Activated CD8-positive, alpha-beta memory T cell treated with anti-CD3 and anti-CD28 coated beads, Interleukin-2, amount 10 ng/mL, durations not matched to agents 7 days and 5 days (primary cell): ENCODE results near the gene CD200R1. TPM values are rescaled to one million over a fixed set of nuclear protein-coding genes. Genes with fewer than 3 reads are reported as not detected.
A peak's percentile ranks its signal among the peaks of the same experiment; 100 is the strongest.
"Not testable (repeated sequence)": the region's sequence is repeated elsewhere in the genome, so short reads cannot be mapped to it uniquely, and the experiment has no call there.

Experiments used
- ATAC-seq: fragments of 150-1000 bp; cut with Tn5 transposase; one replicate; pipeline ENCODE4 v1.10.0; 2021; ENCODE audit warnings: moderate library complexity
- CTCF ChIA-PET: fragments of 350-600 bp; sonication (Branson Sonifier 250); formaldehyde crosslinking; loops from one replicate; lab custom pipeline; 2021; ENCODE audit warnings: antibody characterized with exemption; lab: Charles Lee
- DNase-seq: peaks from one replicate; pipeline ENCODE4 v3.0.0-alpha.2; 2020
- H3K27ac Mint-ChIP-seq: one replicate; pipeline ENCODE4 v1.8.0; 2021; ENCODE audit warnings: mild to moderate bottlenecking, mixed read lengths
- H3K27me3 Mint-ChIP-seq: one replicate; pipeline ENCODE4 v1.8.0; 2021; ENCODE audit warnings: mixed read lengths
- H3K36me3 Mint-ChIP-seq: one replicate; pipeline ENCODE4 v1.8.0; 2021; ENCODE audit warnings: mild to moderate bottlenecking, mixed read lengths
- H3K4me1 Mint-ChIP-seq: one replicate; pipeline ENCODE4 v1.8.0; 2021; ENCODE audit warnings: mixed read lengths
- H3K4me3 Mint-ChIP-seq: one replicate; pipeline ENCODE4 v1.8.0; 2021; ENCODE audit warnings: mild to moderate bottlenecking, moderate library complexity, mixed read lengths
- H3K9me3 Mint-ChIP-seq: one replicate; pipeline ENCODE4 v1.8.0; 2022; ENCODE audit warnings: low read depth, mixed read lengths
- total RNA-seq, 2 experiments: library from RNA; stranded (reverse); gene quantifications; one replicate each; pipeline ENCODE4 v1.2.3, GENCODE V29; 2021

CD200R1 gene
- total RNA-seq, 2 experiments from 2014 or later = 9.5 to 11.7 TPM

GRCh38 chr3:112967425-112967824, 7.5 kb downstream of the CD200R1 start:
- DNase-seq (no peak), ATAC-seq (no peak)
- Mint-ChIP-seq H3K27ac (no peak overlapping the region), H3K4me1 (peaks cover 37% of the 10 kb centered on the region), H3K9me3 (peaks cover 18% of the 10 kb centered on the region), H3K36me3 (peaks cover 58% of the 10 kb centered on the region), H3K27me3 (no peaks in the 10 kb centered on the region), H3K4me3 (no peak overlapping the region)
- CTCF ChIA-PET = interaction anchor here (1.7 kb wide), 1 partner anchor 325 kb away, joined by 3 read pairs; no protein-coding TSS in a partner anchor

GRCh38 chr3:112966633-112967032, 8.3 kb downstream of the CD200R1 start:
- CTCF ChIA-PET = interaction anchor here (0.7 to 1.5 kb wide), 3 partner anchors 12 to 232 kb away, joined by 3 to 6 read pairs (median 3); no protein-coding TSS in a partner anchor
- no peak overlapping the region for H3K4me3 Mint-ChIP-seq

GRCh38 chr3:112965656-112966055, 9.2 kb downstream of the CD200R1 start:
- Mint-ChIP-seq H3K27ac (no peak overlapping the region), H3K27me3 (no peaks in the 10 kb centered on the region), H3K4me3 (no peak overlapping the region), H3K4me1 (peaks cover 23% of the 10 kb centered on the region), H3K9me3 (peaks cover 20% of the 10 kb centered on the region), H3K36me3 (peaks cover 62% of the 10 kb centered on the region)
- CTCF ChIA-PET = interaction anchor here (1.5 kb wide), 2 partner anchors 43 to 324 kb away, joined by 3 read pairs; no protein-coding TSS in a partner anchor
- DNase-seq = no peak
- ATAC-seq = no peak

More at GRCh38 chr3:112966633-112967032, 8.3 kb downstream of the CD200R1 start:
- no peak overlapping the region for H3K27ac Mint-ChIP-seq
- H3K36me3 Mint-ChIP-seq = peaks cover 60% of the 10 kb centered on the region
- peaks cover 30% of the 10 kb centered on the region for H3K4me1 Mint-ChIP-seq
- no peak for DNase-seq
- ATAC-seq = no peak
- no peaks in the 10 kb centered on the region for H3K27me3 Mint-ChIP-seq
- H3K9me3 Mint-ChIP-seq = peaks cover 19% of the 10 kb centered on the region

- Mint-ChIP-seq H3K36me3 (peaks cover 57% of the 10 kb centered on the region), H3K9me3 (peaks cover 22% of the 10 kb centered on the region), H3K27me3 (no peaks in the 10 kb centered on the region), H3K4me1 (peaks cover 30% of the 10 kb centered on the region), H3K27ac (no peak overlapping the region), H3K4me3 (no peak overlapping the region)
- CTCF ChIA-PET = no interaction called here
- ATAC-seq (no peak), DNase-seq (no peak)
These were observed 11.2 kb downstream of the CD200R1 start for GRCh38 chr3:112963683-112964082.

- CTCF ChIA-PET = interaction anchor here (1.1 kb wide), 1 partner anchor 14 kb away, joined by 3 read pairs; no protein-coding TSS in a partner anchor
- peaks cover 20% of the 10 kb centered on the region for H3K4me1 Mint-ChIP-seq
- H3K36me3 Mint-ChIP-seq = peaks cover 52% of the 10 kb centered on the region
- H3K27me3 Mint-ChIP-seq = no peaks in the 10 kb centered on the region
- peak overlapping the region; percentile 59 for H3K4me3 Mint-ChIP-seq
- peak overlapping the region; percentile 74 for H3K27ac Mint-ChIP-seq
- DNase-seq (no peak), ATAC-seq (peak; percentile 55)
- peaks cover 23% of the 10 kb centered on the region for H3K9me3 Mint-ChIP-seq
These were observed 15.9 kb downstream of the CD200R1 start for GRCh38 chr3:112958811-112959560.

GRCh38 chr3:112956351-112956750, 18.6 kb downstream of the CD200R1 start:
- peaks cover 14% of the 10 kb centered on the region for H3K9me3 Mint-ChIP-seq
- no peak overlapping the region for H3K4me3 Mint-ChIP-seq
- ATAC-seq (no peak), DNase-seq (no peak)
- peaks cover 20% of the 10 kb centered on the region for H3K4me1 Mint-ChIP-seq
- H3K27ac Mint-ChIP-seq = no peak overlapping the region
- H3K36me3 Mint-ChIP-seq = peaks cover 35% of the 10 kb centered on the region
- no peaks in the 10 kb centered on the region for H3K27me3 Mint-ChIP-seq
- CTCF ChIA-PET = no interaction called here

GRCh38 chr3:112948346-112948838, 26.5 kb downstream of the CD200R1 start:
- ATAC-seq (no peak), DNase-seq (no peak)
- peaks cover 2% of the 10 kb centered on the region for H3K4me1 Mint-ChIP-seq
- no peak overlapping the region for H3K4me3 Mint-ChIP-seq
- CTCF ChIA-PET = no interaction called here
- H3K36me3 Mint-ChIP-seq = peaks cover 45% of the 10 kb centered on the region
- peaks cover 5% of the 10 kb centered on the region for H3K9me3 Mint-ChIP-seq
- no peaks in the 10 kb centered on the region for H3K27me3 Mint-ChIP-seq
- H3K27ac Mint-ChIP-seq = no peak overlapping the region

- Mint-ChIP-seq H3K4me1 (peaks cover 7% of the 10 kb centered on the region), H3K27me3 (no peaks in the 10 kb centered on the region)
These were observed 43.0 kb downstream of the CD200R1 start for GRCh38 chr3:112931736-112932521.

GRCh38 chr3:112930771-112931170, 44.1 kb downstream of the CD200R1 start:
- peaks cover 54% of the 10 kb centered on the region for H3K36me3 Mint-ChIP-seq
- no peak overlapping the region for H3K4me3 Mint-ChIP-seq
- DNase-seq (no peak), ATAC-seq (no peak)
- CTCF ChIA-PET = no interaction called here
- peaks cover 7% of the 10 kb centered on the region for H3K4me1 Mint-ChIP-seq
- H3K9me3 Mint-ChIP-seq = peaks cover 15% of the 10 kb centered on the region
- H3K27ac Mint-ChIP-seq = no peak overlapping the region
- no peaks in the 10 kb centered on the region for H3K27me3 Mint-ChIP-seq

More at GRCh38 chr3:112931736-112932521, 43.0 kb downstream of the CD200R1 start:
- Mint-ChIP-seq H3K36me3 (peaks cover 57% of the 10 kb centered on the region), H3K27ac (no peak overlapping the region), H3K9me3 (peaks cover 17% of the 10 kb centered on the region), H3K4me3 (no peak overlapping the region)
- CTCF ChIA-PET = interaction anchor here (1.2 kb wide), 1 partner anchor 289 kb away, joined by 3 read pairs; no protein-coding TSS in a partner anchor
- ATAC-seq (no peak), DNase-seq (no peak)

GRCh38 chr3:112925969-112926368, 48.9 kb downstream of the CD200R1 start:
- DNase-seq (no peak), ATAC-seq (no peak)
- no peak overlapping the region for H3K27ac Mint-ChIP-seq
- peaks cover 44% of the 10 kb centered on the region for H3K36me3 Mint-ChIP-seq
- no peaks in the 10 kb centered on the region for H3K9me3 Mint-ChIP-seq
- H3K4me1 Mint-ChIP-seq = no peaks in the 10 kb centered on the region
- CTCF ChIA-PET = no interaction called here
- no peak overlapping the region for H3K4me3 Mint-ChIP-seq
- no peaks in the 10 kb centered on the region for H3K27me3 Mint-ChIP-seq

- Mint-ChIP-seq H3K36me3 (peaks cover 45% of the 10 kb centered on the region), H3K9me3 (no peaks in the 10 kb centered on the region), H3K4me3 (no peak overlapping the region)
These were observed 49.3 kb downstream of the CD200R1 start for GRCh38 chr3:112925560-112925959.

GRCh38 chr3:112919541-112919940, 55.4 kb downstream of the CD200R1 start:
- Mint-ChIP-seq H3K36me3 (peaks cover 49% of the 10 kb centered on the region), H3K9me3 (peaks cover 10% of the 10 kb centered on the region)
- H3K27ac Mint-ChIP-seq, H3K4me3 Mint-ChIP-seq, H3K4me1 Mint-ChIP-seq, ATAC-seq, CTCF ChIA-PET, H3K27me3 Mint-ChIP-seq, DNase-seq: not testable (repeated sequence)

More at GRCh38 chr3:112925560-112925959, 49.3 kb downstream of the CD200R1 start:
- CTCF ChIA-PET = no interaction called here
- H3K27ac Mint-ChIP-seq = no peak overlapping the region
- no peaks in the 10 kb centered on the region for H3K4me1 Mint-ChIP-seq
- ATAC-seq (no peak), DNase-seq (no peak)
- H3K27me3 Mint-ChIP-seq = no peaks in the 10 kb centered on the region

GRCh38 chr3:112908252-112908651, 66.7 kb downstream of the CD200R1 start:
- peaks cover 11% of the 10 kb centered on the region for H3K9me3 Mint-ChIP-seq
- peaks cover 22% of the 10 kb centered on the region for H3K36me3 Mint-ChIP-seq
- ATAC-seq (no peak), DNase-seq (no peak)
- H3K27ac Mint-ChIP-seq = no peak overlapping the region
- no peaks in the 10 kb centered on the region for H3K27me3 Mint-ChIP-seq
- CTCF ChIA-PET = interaction anchor here (2.2 kb wide), 1 partner anchor 30 kb away, joined by 4 read pairs; no protein-coding TSS in a partner anchor
- H3K4me1 Mint-ChIP-seq = peaks cover 9% of the 10 kb centered on the region
- no peak overlapping the region for H3K4me3 Mint-ChIP-seq
